Measurements from ENCODE around the gene JAML. TPM values are rescaled to one million over a fixed set of nuclear protein-coding genes. Genes with fewer than 3 reads are reported as not detected.

JAML gene
- total RNA-seq, 1 donor from 2014 or later, result not detected

DNA sequence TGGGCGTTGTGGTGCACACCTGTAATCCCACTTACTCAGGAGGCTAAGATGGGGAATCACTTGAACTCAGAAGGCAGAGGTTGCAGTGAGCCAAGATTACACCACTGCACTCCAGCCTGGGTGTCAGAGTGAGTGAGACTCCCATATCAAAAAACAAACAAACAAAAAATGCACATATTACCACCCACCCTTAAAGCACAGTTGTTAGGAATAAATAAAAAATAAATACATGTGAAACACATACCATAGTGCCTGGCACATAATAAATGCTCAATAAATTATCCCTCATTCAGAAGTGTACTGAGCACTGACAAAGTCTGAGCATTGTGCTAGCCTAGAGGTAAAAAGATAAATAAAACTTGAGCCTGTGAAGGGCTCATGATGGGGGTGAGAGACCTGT, 9.0 kb upstream of the JAML start:
- TF ChIP-seq CTCF (IDR thresholded peaks at IDR 0.05), result no peak
- Mint-ChIP-seq H3K27me3 (ENCODE audit: unreplicated experiment) (peaks cover 28% of the 10 kb centered on the region), H3K36me3 (ENCODE audit: unreplicated experiment) (no peaks in the 10 kb centered on the region), H3K4me3 (ENCODE audit: unreplicated experiment) (no peak overlapping the region), H3K9me3 (ENCODE audit: unreplicated experiment) (no peaks in the 10 kb centered on the region), H3K4me1 (ENCODE audit: unreplicated experiment) (no peaks in the 10 kb centered on the region), H3K27ac (ENCODE audit: unreplicated experiment) (no peak overlapping the region)
- no peak for DNase-seq (ENCODE audit: extremely low spot score, unreplicated experiment)

GRCh38 chr11:118233377-118233776, 8.6 kb upstream of the JAML start:
- Mint-ChIP-seq H3K27me3 (ENCODE audit: unreplicated experiment) (peaks cover 23% of the 10 kb centered on the region), H3K4me3 (ENCODE audit: unreplicated experiment) (no peak overlapping the region), H3K4me1 (ENCODE audit: unreplicated experiment) (no peaks in the 10 kb centered on the region), H3K36me3 (ENCODE audit: unreplicated experiment) (no peaks in the 10 kb centered on the region), H3K27ac (ENCODE audit: unreplicated experiment) (no peak overlapping the region), H3K9me3 (ENCODE audit: unreplicated experiment) (no peaks in the 10 kb centered on the region)
- no peak for TF ChIP-seq CTCF (IDR thresholded peaks at IDR 0.05)
- DNase-seq (ENCODE audit: extremely low spot score, unreplicated experiment), result no peak

DNA sequence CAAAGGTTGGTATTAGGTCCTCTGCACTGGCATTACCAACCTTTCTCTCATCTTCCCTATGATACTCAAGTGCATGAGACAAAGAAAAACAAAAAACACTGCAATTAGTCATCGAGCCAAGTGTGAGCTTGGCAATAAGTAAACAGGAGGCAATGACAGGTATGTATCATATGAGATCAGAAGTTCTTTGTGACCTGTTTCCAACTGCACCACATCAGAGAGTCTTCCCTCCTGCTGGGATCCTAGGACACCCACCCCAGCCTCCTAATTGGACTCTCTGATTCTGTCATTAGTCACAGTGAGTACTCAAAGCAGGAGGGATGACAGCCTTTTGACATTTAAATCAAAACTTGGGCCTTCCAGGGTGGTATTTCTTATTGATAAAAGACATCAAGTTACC, 7.8 kb upstream of the JAML start:
- Mint-ChIP-seq H3K4me1 (ENCODE audit: unreplicated experiment) (no peaks in the 10 kb centered on the region), H3K27me3 (ENCODE audit: unreplicated experiment) (peaks cover 23% of the 10 kb centered on the region), H3K36me3 (ENCODE audit: unreplicated experiment) (no peaks in the 10 kb centered on the region), H3K9me3 (ENCODE audit: unreplicated experiment) (no peaks in the 10 kb centered on the region), H3K27ac (ENCODE audit: unreplicated experiment) (no peak overlapping the region), H3K4me3 (ENCODE audit: unreplicated experiment) (no peak overlapping the region)
- DNase-seq (ENCODE audit: extremely low spot score, unreplicated experiment), result no peak
- no peak for TF ChIP-seq CTCF (IDR thresholded peaks at IDR 0.05)

DNA sequence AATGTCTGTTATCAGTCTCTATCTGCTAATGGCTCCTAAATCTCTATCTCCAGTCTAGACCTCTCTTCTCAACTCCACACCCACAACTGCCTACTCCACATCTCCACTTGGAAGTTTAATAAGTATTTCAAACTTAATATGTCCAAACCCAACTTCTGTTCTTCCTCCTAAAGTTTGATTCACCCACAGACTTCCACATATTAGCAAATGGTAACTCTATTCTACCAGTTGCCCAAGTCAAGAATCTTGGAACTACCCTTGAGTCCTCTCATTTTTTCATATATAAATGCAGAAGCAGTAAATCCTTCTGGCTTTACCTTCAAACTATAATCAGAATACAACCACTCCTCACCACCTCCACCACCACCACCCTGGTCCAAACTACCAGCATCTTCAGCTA, 6.7 kb upstream of the JAML start:
- DNase-seq (ENCODE audit: extremely low spot score, unreplicated experiment), result no peak
- H3K4me1 Mint-ChIP-seq (ENCODE audit: unreplicated experiment), result no peaks in the 10 kb centered on the region
- no peak overlapping the region for H3K27ac Mint-ChIP-seq (ENCODE audit: unreplicated experiment)
- H3K9me3 Mint-ChIP-seq (ENCODE audit: unreplicated experiment), result no peaks in the 10 kb centered on the region
- no peak for TF ChIP-seq CTCF (IDR thresholded peaks at IDR 0.05)
- H3K4me3 Mint-ChIP-seq (ENCODE audit: unreplicated experiment), result no peak overlapping the region
- peaks cover 22% of the 10 kb centered on the region for H3K27me3 Mint-ChIP-seq (ENCODE audit: unreplicated experiment)
- H3K36me3 Mint-ChIP-seq (ENCODE audit: unreplicated experiment), result no peaks in the 10 kb centered on the region

- Mint-ChIP-seq H3K36me3 (ENCODE audit: unreplicated experiment) (no peaks in the 10 kb centered on the region), H3K9me3 (ENCODE audit: unreplicated experiment) (no peaks in the 10 kb centered on the region), H3K4me1 (ENCODE audit: unreplicated experiment) (no peaks in the 10 kb centered on the region), H3K4me3 (ENCODE audit: unreplicated experiment) (no peak overlapping the region), H3K27me3 (ENCODE audit: unreplicated experiment) (peaks cover 19% of the 10 kb centered on the region), H3K27ac (ENCODE audit: unreplicated experiment) (no peak overlapping the region)
- DNase-seq (ENCODE audit: extremely low spot score, unreplicated experiment), result no peak
- no peak for TF ChIP-seq CTCF (IDR thresholded peaks at IDR 0.05)
Measured at GRCh38 chr11:118230088-118230487, 5.3 kb upstream of the JAML start.
